ENCODE data around the gene ITGA11.

ITGA11 gene

GRCh38 chr15:68440136-68440535 lies 8.2 kb upstream of the ITGA11 start:
- Mint-ChIP-seq H3K36me3 (ENCODE audit: low read depth) (no peaks in the 10 kb centered on the region), H3K27ac (no peak overlapping the region), H3K4me1 (ENCODE audit: low read depth) (no peaks in the 10 kb centered on the region), H3K9me3 (no peaks in the 10 kb centered on the region), H3K27me3 (ENCODE audit: low read depth) (peaks cover 67% of the 10 kb centered on the region), H3K4me3 (no peak overlapping the region)

GRCh38 chr15:68439506-68439905 lies 7.5 kb upstream of the ITGA11 start:
- no peak overlapping the region for H3K4me3 Mint-ChIP-seq
- no peaks in the 10 kb centered on the region for H3K4me1 Mint-ChIP-seq (ENCODE audit: low read depth)
- no peaks in the 10 kb centered on the region for H3K36me3 Mint-ChIP-seq (ENCODE audit: low read depth)
- no peaks in the 10 kb centered on the region for H3K9me3 Mint-ChIP-seq
- H3K27ac Mint-ChIP-seq: no peak overlapping the region
- H3K27me3 Mint-ChIP-seq (ENCODE audit: low read depth): peaks cover 70% of the 10 kb centered on the region

- Mint-ChIP-seq H3K27ac (no peak overlapping the region), H3K36me3 (ENCODE audit: low read depth) (no peaks in the 10 kb centered on the region), H3K9me3 (no peaks in the 10 kb centered on the region), H3K4me1 (ENCODE audit: low read depth) (no peaks in the 10 kb centered on the region), H3K27me3 (ENCODE audit: low read depth) (peaks cover 67% of the 10 kb centered on the region), H3K4me3 (no peak overlapping the region)
Measured at GRCh38 chr15:68436680-68437079, 4.7 kb upstream of the ITGA11 start.

- H3K9me3 Mint-ChIP-seq: no peaks in the 10 kb centered on the region
- H3K27me3 Mint-ChIP-seq (ENCODE audit: low read depth): peaks cover 69% of the 10 kb centered on the region
- no peak overlapping the region for H3K4me3 Mint-ChIP-seq
- no peaks in the 10 kb centered on the region for H3K36me3 Mint-ChIP-seq (ENCODE audit: low read depth)
- no peaks in the 10 kb centered on the region for H3K4me1 Mint-ChIP-seq (ENCODE audit: low read depth)
- H3K27ac Mint-ChIP-seq: no peak overlapping the region
Measured at GRCh38 chr15:68435966-68436365, 4.0 kb upstream of the ITGA11 start.

GRCh38 chr15:68434021-68434420 lies 2.1 kb upstream of the ITGA11 start:
- Mint-ChIP-seq H3K9me3 (no peaks in the 10 kb centered on the region), H3K4me1 (ENCODE audit: low read depth) (no peaks in the 10 kb centered on the region), H3K27me3 (ENCODE audit: low read depth) (peaks cover 72% of the 10 kb centered on the region), H3K27ac (no peak overlapping the region), H3K36me3 (ENCODE audit: low read depth) (no peaks in the 10 kb centered on the region), H3K4me3 (no peak overlapping the region)

GRCh38 chr15:68433551-68433950 lies 1.6 kb upstream of the ITGA11 start:
- Mint-ChIP-seq H3K4me3 (no peak overlapping the region), H3K9me3 (no peaks in the 10 kb centered on the region), H3K27me3 (ENCODE audit: low read depth) (peaks cover 73% of the 10 kb centered on the region), H3K36me3 (ENCODE audit: low read depth) (no peaks in the 10 kb centered on the region), H3K4me1 (ENCODE audit: low read depth) (no peaks in the 10 kb centered on the region), H3K27ac (no peak overlapping the region)

GRCh38 chr15:68432441-68433064 lies 590 bp upstream of the ITGA11 start:
- Mint-ChIP-seq H3K4me1 (ENCODE audit: low read depth) (no peaks in the 10 kb centered on the region), H3K4me3 (no peak overlapping the region), H3K27ac (no peak overlapping the region), H3K36me3 (ENCODE audit: low read depth) (no peaks in the 10 kb centered on the region), H3K9me3 (no peaks in the 10 kb centered on the region), H3K27me3 (ENCODE audit: low read depth) (peaks cover 75% of the 10 kb centered on the region)

- H3K27ac Mint-ChIP-seq: no peak overlapping the region
- no peaks in the 10 kb centered on the region for H3K4me1 Mint-ChIP-seq (ENCODE audit: low read depth)
- H3K4me3 Mint-ChIP-seq: no peak overlapping the region
- no peaks in the 10 kb centered on the region for H3K9me3 Mint-ChIP-seq
- H3K27me3 Mint-ChIP-seq (ENCODE audit: low read depth): peaks cover 77% of the 10 kb centered on the region
- no peaks in the 10 kb centered on the region for H3K36me3 Mint-ChIP-seq (ENCODE audit: low read depth)
Measured at GRCh38 chr15:68431037-68431791, 749 bp downstream of the ITGA11 start.

- no peaks in the 10 kb centered on the region for H3K36me3 Mint-ChIP-seq (ENCODE audit: low read depth)
- no peak overlapping the region for H3K27ac Mint-ChIP-seq
- peaks cover 72% of the 10 kb centered on the region for H3K27me3 Mint-ChIP-seq (ENCODE audit: low read depth)
- H3K4me3 Mint-ChIP-seq: no peak overlapping the region
- H3K4me1 Mint-ChIP-seq (ENCODE audit: low read depth): no peaks in the 10 kb centered on the region
- no peaks in the 10 kb centered on the region for H3K9me3 Mint-ChIP-seq
Measured at GRCh38 chr15:68430471-68431036, 1.4 kb downstream of the ITGA11 start.

- Mint-ChIP-seq H3K4me3 (no peak overlapping the region), H3K27ac (no peak overlapping the region), H3K4me1 (ENCODE audit: low read depth) (no peaks in the 10 kb centered on the region), H3K27me3 (ENCODE audit: low read depth) (peaks cover 67% of the 10 kb centered on the region), H3K36me3 (ENCODE audit: low read depth) (no peaks in the 10 kb centered on the region), H3K9me3 (no peaks in the 10 kb centered on the region)
Measured at GRCh38 chr15:68429691-68430470, 2.1 kb downstream of the ITGA11 start.

- Mint-ChIP-seq H3K4me1 (ENCODE audit: low read depth) (no peaks in the 10 kb centered on the region), H3K4me3 (no peak overlapping the region), H3K36me3 (ENCODE audit: low read depth) (no peaks in the 10 kb centered on the region), H3K9me3 (no peaks in the 10 kb centered on the region), H3K27ac (no peak overlapping the region), H3K27me3 (ENCODE audit: low read depth) (peaks cover 57% of the 10 kb centered on the region)
Measured at GRCh38 chr15:68428431-68428940, 3.5 kb downstream of the ITGA11 start.

- H3K9me3 Mint-ChIP-seq: no peaks in the 10 kb centered on the region
- no peaks in the 10 kb centered on the region for H3K4me1 Mint-ChIP-seq (ENCODE audit: low read depth)
- no peaks in the 10 kb centered on the region for H3K36me3 Mint-ChIP-seq (ENCODE audit: low read depth)
- H3K27me3 Mint-ChIP-seq (ENCODE audit: low read depth): peaks cover 51% of the 10 kb centered on the region
- H3K27ac Mint-ChIP-seq: no peak overlapping the region
- H3K4me3 Mint-ChIP-seq: no peak overlapping the region
Measured at GRCh38 chr15:68427963-68428362, 4.0 kb downstream of the ITGA11 start.

- no peaks in the 10 kb centered on the region for H3K4me1 Mint-ChIP-seq (ENCODE audit: low read depth)
- H3K27ac Mint-ChIP-seq: no peak overlapping the region
- no peaks in the 10 kb centered on the region for H3K9me3 Mint-ChIP-seq
- H3K4me3 Mint-ChIP-seq: no peak overlapping the region
- H3K36me3 Mint-ChIP-seq (ENCODE audit: low read depth): no peaks in the 10 kb centered on the region
- peaks cover 45% of the 10 kb centered on the region for H3K27me3 Mint-ChIP-seq (ENCODE audit: low read depth)
Measured at GRCh38 chr15:68427366-68427765, 4.6 kb downstream of the ITGA11 start.

- Mint-ChIP-seq H3K27me3 (ENCODE audit: low read depth) (peaks cover 40% of the 10 kb centered on the region), H3K4me3 (no peak overlapping the region), H3K9me3 (no peaks in the 10 kb centered on the region), H3K27ac (no peak overlapping the region), H3K4me1 (ENCODE audit: low read depth) (no peaks in the 10 kb centered on the region), H3K36me3 (ENCODE audit: low read depth) (no peaks in the 10 kb centered on the region)
Measured at GRCh38 chr15:68426116-68426515, 5.8 kb downstream of the ITGA11 start.
